Astrocyte of the cerebellum (primary cell): ENCODE results near the gene TNKS1BP1.

Source experiments
- DNase-seq: peaks from one replicate; pipeline ENCODE4 v3.0.0-alpha.2; 2011; ENCODE audit warnings: low read depth
- H3K4me3 ChIP-seq: 2 replicates; pipeline ENCODE4 v1.5.1; 2011; ENCODE audit warnings: mild to moderate bottlenecking, low read depth, low read length, moderate library complexity
- CTCF ChIP-seq: IDR thresholded peaks from 2 replicates; pipeline ENCODE4 v1.5.1; 2012; ENCODE audit warnings: low read length, low read depth, moderate library complexity, mild to moderate bottlenecking; ENCODE audit errors: missing control alignments
- in situ Hi-C: cut with HindIII; loops from 2 replicates; pipeline ENCODE4 v1.10.0; 2017; ENCODE audit warnings: low sequenced_read_pairs

Gene TNKS1BP1

GRCh38 chr11:57359396-57359795, 34.6 kb upstream of the TNKS1BP1 start:
- no peak for DNase-seq
- no peak overlapping the region for H3K4me3 ChIP-seq
- in situ Hi-C loops = no loop called here
- TF ChIP-seq CTCF = no peak

GRCh38 chr11:57358991-57359390, 34.2 kb upstream of the TNKS1BP1 start:
- no peak for TF ChIP-seq CTCF
- in situ Hi-C loops = no loop called here
- DNase-seq = no peak
- no peak overlapping the region for H3K4me3 ChIP-seq

- in situ Hi-C loops = no loop called here
- TF ChIP-seq CTCF = no peak
- H3K4me3 ChIP-seq = no peak overlapping the region
- DNase-seq = no peak
Measured at GRCh38 chr11:57358543-57358961, 33.8 kb upstream of the TNKS1BP1 start.

- no peak for TF ChIP-seq CTCF
- no peak for DNase-seq
- no peak overlapping the region for H3K4me3 ChIP-seq
- in situ Hi-C loops = no loop called here
Measured at GRCh38 chr11:57357856-57358255, 33.1 kb upstream of the TNKS1BP1 start.

GRCh38 chr11:57357310-57357709, 32.6 kb upstream of the TNKS1BP1 start:
- no peak for TF ChIP-seq CTCF
- in situ Hi-C loops = no loop called here
- H3K4me3 ChIP-seq = no peak overlapping the region
- DNase-seq = no peak

GRCh38 chr11:57356268-57356667, 31.5 kb upstream of the TNKS1BP1 start:
- DNase-seq = no peak
- H3K4me3 ChIP-seq = no peak overlapping the region
- in situ Hi-C loops = no loop called here
- TF ChIP-seq CTCF = no peak

- no peak overlapping the region for H3K4me3 ChIP-seq
- DNase-seq = no peak
- no peak for TF ChIP-seq CTCF
- in situ Hi-C loops = no loop called here
Measured at GRCh38 chr11:57354699-57355098, 29.9 kb upstream of the TNKS1BP1 start.
